GM06990 (cell line): ENCODE measurements around the gene NIT1.

Experiments used
- DNase-seq: peaks from one replicate; pipeline ENCODE4 v3.0.0-alpha.2; 2011; ENCODE audit not compliant: insufficient read length; ENCODE audit errors: extremely low read depth
- H3K27me3 ChIP-seq: replicated peaks from 2 replicates; pipeline ENCODE4 v1.6.0; 2011; ENCODE audit warnings: low read length; ENCODE audit not compliant: control insufficient read depth, insufficient read depth
- H3K36me3 ChIP-seq: 2 replicates; pipeline ENCODE4 v1.5.1; 2011; ENCODE audit warnings: low read length; ENCODE audit not compliant: control insufficient read depth, insufficient read depth
- H3K4me3 ChIP-seq: replicated peaks from 2 replicates; pipeline ENCODE4 v1.5.1; 2011; ENCODE audit warnings: low read depth, mild to moderate bottlenecking, control low read depth, low read length
- CTCF ChIP-seq: IDR thresholded peaks from 2 replicates; pipeline ENCODE4 v1.5.1; 2011; ENCODE audit warnings: low read length, control low read depth, mild to moderate bottlenecking, inconsistent platforms; ENCODE audit not compliant: insufficient read depth, poor library complexity, severe bottlenecking

Gene NIT1

GRCh38 chr1:161117759-161118581, at the start of gene NIT1, which contains the start of gene PFDN2:
TSS of gene NIT1 (plus strand) at chr1:161118105. CDS start at chr1:161118177, 72 bp downstream.
TSS of gene PFDN2 (minus strand) at chr1:161118037. CDS start at chr1:161118026, 11 bp downstream.
- peak; percentile 89 for DNase-seq
- Histone ChIP-seq H3K4me3 (peak within 1 kb of the TSS; percentile 80), H3K36me3 (peaks cover 19% of the 10 kb centered on the region), H3K27me3 (no peaks in the 10 kb centered on the region)
- TF ChIP-seq CTCF = no peak

- no peak for TF ChIP-seq CTCF
- DNase-seq = peak; percentile 78
- H3K36me3 ChIP-seq = peaks cover 5% of the 10 kb centered on the region
- no peaks in the 10 kb centered on the region for H3K27me3 ChIP-seq
- peak overlapping the region; percentile 100 for H3K4me3 ChIP-seq
Observed at GRCh38 chr1:161068306-161069234, 49.3 kb upstream of the NIT1 start.

- DNase-seq = no peak
- peaks cover 5% of the 10 kb centered on the region for H3K36me3 ChIP-seq
- H3K4me3 ChIP-seq = peak overlapping the region; percentile 100
- no peak for TF ChIP-seq CTCF
- no peaks in the 10 kb centered on the region for H3K27me3 ChIP-seq
Observed at GRCh38 chr1:161069241-161069640, 48.7 kb upstream of the NIT1 start.

- TF ChIP-seq CTCF = no peak
- peak within 1 kb of the TSS; percentile 100 for H3K4me3 ChIP-seq
- peaks cover 3% of the 10 kb centered on the region for H3K36me3 ChIP-seq
- peak; percentile 87 for DNase-seq
- H3K27me3 ChIP-seq = no peaks in the 10 kb centered on the region
Observed at GRCh38 chr1:161069731-161070270, 48.1 kb upstream of the NIT1 start, which contains the start of gene ARHGAP30. TSS of gene ARHGAP30 (minus strand) at chr1:161069891. CDS start at chr1:161069624, 267 bp downstream.

GRCh38 chr1:161070761-161071160, 47.1 kb upstream of the NIT1 start:
- DNase-seq = no peak
- no peaks in the 10 kb centered on the region; the same call in none of the 2 replicates for H3K36me3 ChIP-seq
- no peaks in the 10 kb centered on the region for H3K27me3 ChIP-seq
- no peak overlapping the region for H3K4me3 ChIP-seq
- no peak for TF ChIP-seq CTCF
